Measurements from ENCODE around the gene NAPSA.

NAPSA gene

DNA sequence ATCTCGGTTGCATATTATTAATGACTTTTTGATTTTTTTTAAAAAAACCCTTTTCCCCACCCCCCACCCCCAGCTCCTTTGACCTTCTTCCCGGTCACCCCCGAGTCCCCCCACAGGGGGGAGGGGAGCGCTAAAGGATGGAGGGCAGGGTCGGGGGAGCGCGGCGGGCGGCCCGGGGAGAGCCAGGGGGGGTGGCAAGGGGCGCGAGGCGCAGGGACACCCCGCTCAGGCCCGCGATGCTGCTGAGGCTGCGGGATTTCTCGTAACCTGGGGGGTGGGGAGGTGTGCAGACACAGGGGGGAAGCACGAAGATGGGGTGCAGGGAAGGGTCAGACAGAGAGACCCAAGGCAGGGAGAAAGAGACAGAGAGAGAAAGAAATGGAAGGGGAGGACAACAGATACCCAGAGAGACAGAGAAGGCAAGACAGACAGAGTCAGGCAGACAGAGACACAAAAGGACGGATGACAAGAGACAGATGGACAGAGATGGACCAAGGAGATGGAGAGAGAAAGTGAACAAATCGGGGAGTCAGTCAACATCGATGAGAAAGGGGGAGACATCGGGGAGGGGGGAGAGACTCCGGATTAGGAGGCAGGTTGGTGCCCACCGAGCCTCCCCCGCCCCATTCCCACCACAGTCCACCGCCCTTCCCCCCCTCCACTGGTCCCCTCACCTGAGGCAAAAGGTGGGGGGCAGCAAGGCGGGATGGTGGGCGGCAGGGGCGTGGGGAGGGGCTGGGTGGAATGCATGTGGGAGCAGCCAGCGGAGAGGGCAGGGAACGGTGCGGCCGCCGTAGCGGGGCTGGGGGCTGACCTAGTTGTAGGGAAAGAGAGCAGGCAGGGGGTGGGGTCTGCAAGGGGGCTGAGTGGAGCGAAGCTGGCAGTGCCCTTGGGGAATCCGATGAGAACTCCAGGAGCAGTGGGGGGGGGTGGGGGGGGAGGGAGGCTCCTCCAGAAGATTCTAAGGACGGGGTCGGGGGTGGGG is 50.4 kb downstream of the NAPSA start:
- DNase-seq (ENCODE audit: low read depth), result no peak

DNA sequence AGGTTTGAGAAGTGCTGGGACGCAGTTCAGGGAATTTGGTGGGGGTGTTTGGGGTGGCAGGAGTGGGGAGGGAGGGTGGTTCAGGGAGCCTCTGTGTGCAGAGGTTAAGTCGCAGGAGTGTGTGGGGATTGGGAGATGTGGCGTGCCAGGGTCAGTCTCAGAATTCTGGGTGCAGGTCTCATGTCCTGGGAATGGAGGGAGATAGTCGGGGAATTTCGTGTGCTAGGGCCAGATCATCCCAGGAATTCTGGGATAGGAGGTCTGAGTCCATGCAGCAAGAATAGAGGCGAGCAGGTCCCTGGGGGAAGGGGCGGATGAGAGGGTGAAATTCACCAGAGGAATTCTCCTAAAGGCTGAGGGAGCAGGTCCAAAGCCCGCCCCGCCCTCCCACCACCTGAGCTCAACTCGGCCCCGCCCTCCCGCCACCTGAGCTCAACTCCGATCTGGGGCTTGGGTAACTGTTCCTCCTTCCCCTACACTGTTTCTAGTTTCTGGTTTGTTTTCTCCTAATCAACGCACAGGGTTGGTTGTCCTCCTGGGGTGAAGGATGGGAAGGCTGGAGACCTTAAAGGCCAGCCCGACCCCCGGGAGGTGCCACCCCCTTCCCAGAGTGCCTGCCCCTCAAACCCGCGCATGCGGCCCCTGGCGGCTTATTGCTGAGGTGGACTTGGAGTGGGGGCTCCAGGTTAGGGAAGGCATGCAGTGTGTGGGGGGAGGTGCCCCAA is 51.5 kb downstream of the NAPSA start:
- DNase-seq (ENCODE audit: low read depth), result no peak

DNA sequence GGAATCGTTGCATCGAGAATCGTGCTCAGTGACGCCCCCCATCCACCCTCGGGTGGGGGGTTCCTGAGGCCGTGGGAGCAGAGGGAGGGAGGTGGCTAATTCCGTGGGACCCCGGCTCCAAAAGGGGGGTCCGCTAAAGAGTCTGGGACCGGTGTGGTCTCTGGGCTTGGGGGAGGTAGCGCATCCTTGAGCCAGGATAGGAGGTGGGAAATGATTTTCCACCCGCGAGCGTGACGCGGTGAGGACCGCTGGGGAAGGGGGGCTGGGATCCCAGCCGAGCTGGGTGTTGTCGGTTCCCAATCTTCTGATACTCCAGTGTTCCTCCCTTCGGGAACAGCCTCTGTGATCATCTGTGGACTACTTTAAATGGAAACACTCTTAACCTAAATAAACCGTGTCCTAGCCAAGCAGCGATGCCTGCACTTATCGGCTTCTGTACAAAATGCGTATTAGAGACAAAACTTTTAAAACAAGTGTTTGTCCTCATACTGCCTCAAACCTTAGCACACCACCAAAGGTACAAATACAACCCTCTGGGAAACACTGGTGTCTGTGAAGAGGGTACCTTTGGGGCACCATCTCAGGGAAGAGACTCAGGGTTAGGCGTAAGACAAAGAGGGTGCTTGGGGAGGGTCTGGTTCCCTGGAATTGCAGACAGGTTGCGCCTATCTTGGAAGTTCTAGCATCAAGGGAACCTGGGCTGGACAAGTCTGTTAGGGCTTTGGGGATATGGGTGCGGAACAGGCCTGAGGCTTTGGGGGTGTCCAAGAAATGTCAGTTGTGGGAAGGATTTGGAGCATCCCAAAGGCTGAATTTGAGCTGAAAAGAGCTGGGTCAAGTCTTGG is 52.2 kb downstream of the NAPSA start:
- no peak for DNase-seq (ENCODE audit: low read depth)

DNA sequence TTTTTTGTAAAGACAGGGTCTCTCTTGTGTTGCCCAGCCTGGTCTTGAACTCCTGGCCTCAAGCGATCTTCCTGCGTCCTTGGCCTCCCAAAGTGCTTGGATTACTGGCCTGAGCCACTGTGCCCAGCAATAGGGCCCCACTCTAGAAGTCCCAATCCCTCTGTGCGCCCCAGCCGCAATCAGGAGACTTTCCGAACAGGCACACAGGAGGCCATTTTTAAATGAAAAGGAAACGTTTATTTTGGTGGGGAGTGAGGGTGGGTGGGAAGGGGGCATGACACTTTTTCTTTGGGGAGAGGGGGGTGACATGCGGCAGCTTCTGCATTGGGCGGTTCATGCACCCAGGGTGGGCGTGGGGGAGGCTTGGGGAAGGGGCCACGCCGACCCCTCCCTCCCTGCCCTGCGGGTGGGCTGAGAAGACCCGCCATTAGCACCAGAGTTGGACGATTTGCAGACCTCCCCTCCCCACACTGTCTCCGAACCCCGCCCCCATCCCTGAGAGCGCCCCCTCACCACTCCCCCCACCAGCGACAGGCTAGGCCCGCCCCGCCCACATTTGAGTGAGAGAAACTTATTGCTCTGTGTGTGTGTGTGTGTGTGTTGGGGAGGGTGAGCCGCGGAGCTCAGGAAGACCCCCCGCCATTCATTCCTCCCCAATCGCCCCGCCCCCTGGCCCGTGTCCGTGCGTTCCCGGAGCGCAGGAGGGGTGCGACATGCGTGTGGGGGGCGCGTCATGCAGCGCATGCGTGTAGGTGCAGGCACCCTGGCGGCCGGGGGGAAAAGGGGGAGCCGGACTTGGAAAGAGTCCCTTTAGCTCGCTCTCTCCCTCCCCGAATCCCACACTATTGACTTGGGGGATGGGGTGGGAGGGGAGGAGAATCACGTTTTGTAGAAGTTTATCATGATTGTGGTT is 53.5 kb downstream of the NAPSA start:
- no peak for DNase-seq (ENCODE audit: low read depth)

DNA sequence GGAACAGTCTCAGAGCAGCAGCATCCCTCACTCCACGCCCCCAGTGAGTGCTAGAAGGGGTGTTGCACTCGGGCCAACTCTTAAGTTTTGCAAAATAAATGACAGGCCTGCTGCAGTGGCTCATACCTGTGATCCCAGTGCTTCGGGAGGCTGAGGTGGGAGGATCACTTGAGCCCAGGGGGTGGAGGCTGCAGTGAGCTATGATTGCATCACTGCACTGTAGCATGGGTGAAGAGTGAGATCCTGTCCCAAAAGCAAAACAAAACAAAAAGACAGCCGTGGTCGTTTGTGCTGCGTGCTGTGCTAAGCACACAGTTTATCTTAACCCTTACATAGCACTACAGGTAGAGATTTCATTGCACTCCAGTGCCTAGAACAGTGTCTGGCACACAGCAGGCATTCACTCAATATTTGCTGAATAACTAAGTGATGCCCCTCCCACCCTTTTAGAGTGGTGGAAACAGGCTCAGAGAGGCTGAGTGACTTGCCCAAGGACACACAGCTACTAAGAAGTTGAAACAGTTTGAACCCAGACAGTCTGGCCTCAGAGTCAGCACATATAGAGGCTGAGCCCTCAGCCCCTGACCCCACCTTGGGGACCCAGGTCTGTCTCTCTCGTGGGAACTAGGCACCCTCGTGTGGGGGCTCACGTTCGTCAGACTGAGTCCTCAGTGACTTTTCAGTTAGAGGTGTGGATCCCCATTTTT is 54.5 kb downstream of the NAPSA start:
- no peak for DNase-seq (ENCODE audit: low read depth)

DNA sequence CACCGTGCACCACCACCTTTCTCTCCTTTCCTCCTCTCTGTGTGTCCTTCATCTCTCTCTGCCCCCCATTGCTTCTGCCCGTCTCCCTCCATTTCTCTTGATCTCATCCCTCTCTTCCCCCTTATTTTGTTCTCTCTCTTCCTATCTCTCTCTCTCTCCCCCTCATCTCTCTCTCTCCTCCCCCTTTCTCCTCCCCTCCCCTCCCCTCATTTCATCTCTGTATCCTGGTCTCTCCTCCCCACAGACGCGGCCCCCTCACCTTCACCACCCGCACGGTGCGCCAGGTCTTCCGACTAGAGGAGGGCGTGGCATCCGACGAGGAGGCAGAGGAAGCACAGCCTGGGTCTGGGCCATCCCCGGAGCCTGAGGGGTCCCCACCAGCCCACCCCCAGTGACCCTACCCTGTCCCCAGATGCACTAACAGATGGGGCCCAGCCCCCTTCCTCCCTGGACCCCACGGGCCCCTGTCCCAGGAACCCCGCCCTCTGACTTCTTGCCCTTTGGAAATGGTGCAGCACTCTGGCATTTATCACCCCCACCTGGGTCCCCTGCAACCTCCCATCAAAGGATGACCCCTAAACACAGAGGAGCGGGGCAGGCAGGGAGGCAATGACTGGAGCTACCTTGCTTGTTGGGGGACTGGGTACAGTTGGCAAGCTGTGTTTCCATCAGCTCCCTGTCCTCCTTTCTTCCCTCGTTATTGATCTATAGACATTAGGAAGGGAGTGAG is 55.9 kb downstream of the NAPSA start:
- no peak for DNase-seq (ENCODE audit: low read depth)

DNA sequence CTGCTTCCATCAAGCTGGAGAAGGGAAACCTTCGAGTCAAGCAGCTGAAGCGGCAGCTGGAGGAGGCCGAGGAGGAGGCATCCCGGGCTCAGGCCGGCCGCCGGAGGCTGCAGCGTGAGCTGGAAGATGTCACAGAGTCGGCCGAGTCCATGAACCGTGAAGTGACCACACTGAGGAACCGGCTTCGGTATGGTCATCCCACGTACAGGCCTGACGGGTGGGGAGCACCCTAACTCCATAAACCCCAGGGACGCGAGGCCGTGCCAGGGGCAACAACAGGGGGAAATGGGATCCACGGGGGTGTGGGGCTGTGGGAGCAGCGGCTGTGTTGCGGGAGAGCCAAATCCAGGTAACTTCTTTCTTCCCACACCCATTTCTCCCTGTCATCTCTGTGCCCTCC is 56.4 kb downstream of the NAPSA start:
- DNase-seq (ENCODE audit: low read depth), result no peak
